ENCODE data around the gene AAMP.

AAMP gene

DNA sequence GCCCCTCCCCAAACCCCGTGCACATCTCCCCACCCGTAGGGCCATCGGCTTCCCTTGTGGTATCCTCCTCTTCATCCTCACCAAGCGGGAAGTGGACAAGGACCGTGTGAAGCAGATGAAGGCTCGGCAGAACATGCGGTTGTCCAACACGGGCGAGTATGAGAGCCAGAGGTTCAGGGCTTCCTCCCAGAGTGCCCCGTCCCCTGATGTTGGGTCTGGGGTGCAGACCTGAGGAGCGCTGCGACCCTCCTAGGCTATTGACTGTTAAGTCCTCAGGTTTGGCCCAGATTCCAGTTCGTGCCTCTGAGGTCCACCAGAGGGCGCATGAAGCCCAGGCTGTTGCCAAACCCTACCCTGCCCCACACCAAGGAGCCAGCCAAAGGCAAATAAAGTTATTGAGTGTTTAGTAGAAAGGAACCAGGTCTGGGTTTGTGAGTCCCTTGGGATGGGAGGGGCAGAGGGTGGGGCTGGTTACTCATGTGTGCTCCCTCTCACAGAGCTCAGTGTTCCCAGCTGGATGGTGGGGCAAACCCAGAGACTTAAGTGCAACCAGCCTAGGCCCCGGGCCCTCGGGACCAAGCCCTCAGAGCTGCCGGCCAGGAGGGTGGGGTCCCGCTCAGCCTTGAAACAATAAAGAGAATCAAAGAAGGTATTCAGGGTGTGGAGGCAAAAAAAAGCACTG lies 2.7 kb upstream of the AAMP start (continued):
- TF ChIP-seq, protein P1, sequence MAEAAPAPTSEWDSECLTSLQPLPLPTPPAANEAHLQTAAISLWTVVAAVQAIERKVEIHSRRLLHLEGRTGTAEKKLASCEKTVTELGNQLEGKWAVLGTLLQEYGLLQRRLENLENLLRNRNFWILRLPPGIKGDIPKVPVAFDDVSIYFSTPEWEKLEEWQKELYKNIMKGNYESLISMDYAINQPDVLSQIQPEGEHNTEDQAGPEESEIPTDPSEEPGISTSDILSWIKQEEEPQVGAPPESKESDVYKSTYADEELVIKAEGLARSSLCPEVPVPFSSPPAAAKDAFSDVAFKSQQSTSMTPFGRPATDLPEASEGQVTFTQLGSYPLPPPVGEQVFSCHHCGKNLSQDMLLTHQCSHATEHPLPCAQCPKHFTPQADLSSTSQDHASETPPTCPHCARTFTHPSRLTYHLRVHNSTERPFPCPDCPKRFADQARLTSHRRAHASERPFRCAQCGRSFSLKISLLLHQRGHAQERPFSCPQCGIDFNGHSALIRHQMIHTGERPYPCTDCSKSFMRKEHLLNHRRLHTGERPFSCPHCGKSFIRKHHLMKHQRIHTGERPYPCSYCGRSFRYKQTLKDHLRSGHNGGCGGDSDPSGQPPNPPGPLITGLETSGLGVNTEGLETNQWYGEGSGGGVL (tag by site-specific recombination; IDR thresholded peaks at IDR 0.05), result no peak
- TF ChIP-seq BCL11A (tag by site-specific recombination; IDR thresholded peaks at IDR 0.05; ENCODE audit: low read depth) (no peak), ZNF140 (tag by site-specific recombination; IDR thresholded peaks at IDR 0.05) (no peak), TCF7L2 (IDR thresholded peaks at IDR 0.05; ENCODE audit: borderline replicate concordance, low read depth, low read length) (no peak), ZNF449 (tag by site-specific recombination; IDR thresholded peaks at IDR 0.05) (peak; percentile 66; the same call in 1 of the 2 replicates), HOXC10 (CRISPR knock-in tag; IDR thresholded peaks at IDR 0.05) (no peak), ZBTB49 (tag by site-specific recombination; IDR thresholded peaks at IDR 0.05; ENCODE audit: low read depth) (no peak), ZNF211 (tag by site-specific recombination; IDR thresholded peaks at IDR 0.05; ENCODE audit: low read depth) (no peak), ZNF658 (tag by site-specific recombination; IDR thresholded peaks at IDR 0.05) (no peak), ZNF544 (tag by site-specific recombination; IDR thresholded peaks at IDR 0.05) (no peak), YY1 (tag by site-specific recombination; IDR thresholded peaks at IDR 0.05) (no peak), ZNF37A (tag by site-specific recombination; IDR thresholded peaks at IDR 0.05) (no peak), ZNF302 (tag by site-specific recombination; IDR thresholded peaks at IDR 0.05; ENCODE audit: low read depth) (no peak), SCRT2 (tag by site-specific recombination; IDR thresholded peaks at IDR 0.05) (no peak), PBX3 (CRISPR knock-in tag; IDR thresholded peaks at IDR 0.05) (no peak)
- TF ChIP-seq, protein P2, sequence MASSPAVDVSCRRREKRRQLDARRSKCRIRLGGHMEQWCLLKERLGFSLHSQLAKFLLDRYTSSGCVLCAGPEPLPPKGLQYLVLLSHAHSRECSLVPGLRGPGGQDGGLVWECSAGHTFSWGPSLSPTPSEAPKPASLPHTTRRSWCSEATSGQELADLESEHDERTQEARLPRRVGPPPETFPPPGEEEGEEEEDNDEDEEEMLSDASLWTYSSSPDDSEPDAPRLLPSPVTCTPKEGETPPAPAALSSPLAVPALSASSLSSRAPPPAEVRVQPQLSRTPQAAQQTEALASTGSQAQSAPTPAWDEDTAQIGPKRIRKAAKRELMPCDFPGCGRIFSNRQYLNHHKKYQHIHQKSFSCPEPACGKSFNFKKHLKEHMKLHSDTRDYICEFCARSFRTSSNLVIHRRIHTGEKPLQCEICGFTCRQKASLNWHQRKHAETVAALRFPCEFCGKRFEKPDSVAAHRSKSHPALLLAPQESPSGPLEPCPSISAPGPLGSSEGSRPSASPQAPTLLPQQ (tag by site-specific recombination; IDR thresholded peaks at IDR 0.05), result 0 out of 2 replicates have a peak, but pooled peaks have one; percentile 30

DNA sequence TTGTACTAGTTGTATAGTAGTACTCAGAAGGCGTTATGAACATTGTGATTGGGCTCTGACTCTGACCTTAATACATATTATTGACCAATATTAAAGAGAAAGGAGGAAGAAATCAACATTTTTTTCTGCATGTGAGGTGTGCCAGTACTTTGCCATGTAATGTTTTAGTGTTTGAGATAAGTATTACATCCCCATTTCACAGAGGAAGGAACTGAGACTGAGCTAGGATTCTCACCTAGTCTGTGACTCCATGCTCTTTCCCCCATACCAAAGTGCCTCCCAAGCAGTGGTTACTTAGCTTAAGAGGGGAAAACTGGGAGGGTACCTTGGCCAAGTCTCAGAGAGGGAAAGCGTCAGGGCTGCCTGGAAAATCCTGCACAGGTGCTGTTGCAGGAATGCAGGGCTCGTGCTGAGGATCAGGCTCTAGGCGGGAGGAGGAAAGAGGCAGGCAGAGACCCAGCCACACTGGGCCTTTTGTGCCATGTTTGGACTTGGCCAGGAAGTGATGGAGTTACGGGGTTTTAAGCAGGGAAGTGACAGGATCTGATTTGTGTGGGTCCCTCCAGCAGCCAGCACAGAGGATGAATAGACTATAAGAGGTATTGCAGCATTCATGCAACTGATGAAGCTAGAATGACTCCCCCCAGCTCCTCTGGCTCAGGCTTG lies 2.1 kb upstream of the AAMP start:
- POLR2A ChIA-PET, result interaction anchor here (1.1 to 4.3 kb wide), 4 partner anchors 15 to 133 kb away, joined by 3 to 29 read pairs (median 8); no protein-coding TSS in a partner anchor
- TF ChIP-seq, protein P3, sequence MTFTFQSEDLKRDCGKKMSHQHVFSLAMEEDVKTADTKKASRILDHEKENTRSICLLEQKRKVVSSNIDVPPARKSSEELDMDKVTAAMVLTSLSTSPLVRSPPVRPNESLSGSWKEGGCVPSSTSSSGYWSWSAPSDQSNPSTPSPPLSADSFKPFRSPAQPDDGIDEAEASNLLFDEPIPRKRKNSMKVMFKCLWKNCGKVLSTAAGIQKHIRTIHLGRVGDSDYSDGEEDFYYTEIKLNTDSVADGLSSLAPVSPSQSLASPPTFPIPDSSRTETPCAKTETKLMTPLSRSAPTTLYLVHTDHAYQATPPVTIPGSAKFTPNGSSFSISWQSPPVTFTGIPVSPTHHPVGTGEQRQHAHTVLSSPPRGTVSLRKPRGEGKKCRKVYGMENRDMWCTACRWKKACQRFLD (tag by site-specific recombination; IDR thresholded peaks at IDR 0.05), result no peak
- TF ChIP-seq ZFP37 (tag by site-specific recombination; IDR thresholded peaks at IDR 0.05) (no peak), YY2 (tag by site-specific recombination; IDR thresholded peaks at IDR 0.05) (no peak), WT1 (tag by site-specific recombination; IDR thresholded peaks at IDR 0.05) (no peak), OVOL3 (tag by site-specific recombination; IDR thresholded peaks at IDR 0.05) (no peak), ZNF785 (tag by site-specific recombination; IDR thresholded peaks at IDR 0.05) (no peak), TRIM28 (IDR thresholded peaks at IDR 0.05; ENCODE audit: borderline replicate concordance, low read length) (no peak), ZBTB21 (tag by site-specific recombination; IDR thresholded peaks at IDR 0.05) (no peak), ZSCAN23 (tag by site-specific recombination; IDR thresholded peaks at IDR 0.05) (no peak), GLIS2 (tag by site-specific recombination; IDR thresholded peaks at IDR 0.05) (no peak)

More for the DNA sequence above, 2.1 kb upstream of the AAMP start:
- CTCF ChIA-PET, result interaction anchor here (0.5 to 7.3 kb wide), 25 partner anchors 10 to 637 kb away, joined by 3 to 89 read pairs (median 4); partner anchors contain the start of genes CATIP and TMBIM1
- no peaks in the 10 kb centered on the region for H3K9me3 ChIP-seq (ENCODE audit: control insufficient read depth, insufficient read depth, low read depth, low read length)
- peaks cover 3% of the 10 kb centered on the region; the same call in 1 of the 2 replicates for H3K4me1 ChIP-seq (ENCODE audit: control insufficient read depth, insufficient read depth, low read length)
- H3K36me3 ChIP-seq (ENCODE audit: control insufficient read depth in 2 of 2, insufficient read depth in 1 of 2, low read length in 2 of 2), result peaks cover 7 to 55% of the 10 kb centered on the region in 2 experiments; a peak in 2 of 3 replicates
- no peak overlapping the region for H3K4me3 ChIP-seq (ENCODE audit: low read depth, low read length)
- H3K27ac ChIP-seq (ENCODE audit: extremely low read depth, low read depth, low read length), result no peak overlapping the region

Measured in HEK293 (cell line).